Vagina (tissue), 2 donors: ENCODE results near the gene ARHGAP42.

Experiments
- POLR2A ChIP-seq, 2 donors: fragments of 450-650 bp; IDR thresholded peaks; one replicate each; pipeline ENCODE4 v1.6.1; 2017; ENCODE audit warnings: antibody characterized with exemption in 2 of 2, mild to moderate bottlenecking in 2 of 2, moderate library complexity in 2 of 2
- TF ChIP-seq, protein P1 (sequence below), 3 experiments: fragments of 450-650 bp in 2 of 3; fragments of 200-600 bp in 1 of 3; sonication (generic) in 1 of 3; IDR thresholded peaks; one replicate each; pipeline ENCODE4 v1.5.1; 2017 to 2019; ENCODE audit warnings: antibody characterized with exemption in 3 of 3, mild to moderate bottlenecking in 2 of 3, moderate library complexity in 2 of 3

- no peak for TF ChIP-seq POLR2A (IDR thresholded peaks at IDR 0.05)
- TF ChIP-seq, protein P1, sequence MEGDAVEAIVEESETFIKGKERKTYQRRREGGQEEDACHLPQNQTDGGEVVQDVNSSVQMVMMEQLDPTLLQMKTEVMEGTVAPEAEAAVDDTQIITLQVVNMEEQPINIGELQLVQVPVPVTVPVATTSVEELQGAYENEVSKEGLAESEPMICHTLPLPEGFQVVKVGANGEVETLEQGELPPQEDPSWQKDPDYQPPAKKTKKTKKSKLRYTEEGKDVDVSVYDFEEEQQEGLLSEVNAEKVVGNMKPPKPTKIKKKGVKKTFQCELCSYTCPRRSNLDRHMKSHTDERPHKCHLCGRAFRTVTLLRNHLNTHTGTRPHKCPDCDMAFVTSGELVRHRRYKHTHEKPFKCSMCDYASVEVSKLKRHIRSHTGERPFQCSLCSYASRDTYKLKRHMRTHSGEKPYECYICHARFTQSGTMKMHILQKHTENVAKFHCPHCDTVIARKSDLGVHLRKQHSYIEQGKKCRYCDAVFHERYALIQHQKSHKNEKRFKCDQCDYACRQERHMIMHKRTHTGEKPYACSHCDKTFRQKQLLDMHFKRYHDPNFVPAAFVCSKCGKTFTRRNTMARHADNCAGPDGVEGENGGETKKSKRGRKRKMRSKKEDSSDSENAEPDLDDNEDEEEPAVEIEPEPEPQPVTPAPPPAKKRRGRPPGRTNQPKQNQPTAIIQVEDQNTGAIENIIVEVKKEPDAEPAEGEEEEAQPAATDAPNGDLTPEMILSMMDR (IDR thresholded peaks at IDR 0.05): no peak
Observed at GRCh38 chr11:100978939-100979338, 291.9 kb downstream of the ARHGAP42 start.
